GM19455 (cell line): ENCODE results near the gene MAP4K4.

ENCODE experiments used
- ATAC-seq: cut with Tn5 transposase; IDR thresholded peaks from one replicate; pipeline ENCODE4 v1.9.1; 2021; ENCODE audit not compliant: unreplicated experiment

The MAP4K4 gene

GRCh38 chr2:101788995-101789970, 91.8 kb downstream of the MAP4K4 start:
- no peak for ATAC-seq

- no peak for ATAC-seq
Observed at GRCh38 chr2:101790416-101790815, 92.9 kb downstream of the MAP4K4 start.

- ATAC-seq = no peak
Observed at GRCh38 chr2:101790857-101791256, 93.3 kb downstream of the MAP4K4 start.

GRCh38 chr2:101792208-101792607, 94.7 kb downstream of the MAP4K4 start:
- ATAC-seq = no peak

GRCh38 chr2:101793277-101793969, 95.9 kb downstream of the MAP4K4 start:
- ATAC-seq = no peak

- no peak for ATAC-seq
Observed at GRCh38 chr2:101794141-101794540, 96.6 kb downstream of the MAP4K4 start.

- no peak for ATAC-seq
Observed at GRCh38 chr2:101795033-101795432, 97.5 kb downstream of the MAP4K4 start.

- ATAC-seq = no peak
Observed at GRCh38 chr2:101796825-101797600, 99.5 kb downstream of the MAP4K4 start.

GRCh38 chr2:101801496-101801895, 104.0 kb downstream of the MAP4K4 start:
- no peak for ATAC-seq

GRCh38 chr2:101802329-101802728, 104.8 kb downstream of the MAP4K4 start:
- no peak for ATAC-seq

- ATAC-seq = no peak
Observed at GRCh38 chr2:101803128-101803527, 105.6 kb downstream of the MAP4K4 start.

- ATAC-seq = no peak
Observed at GRCh38 chr2:101803945-101804696, 106.6 kb downstream of the MAP4K4 start.

- ATAC-seq = no peak
Observed at GRCh38 chr2:101805152-101806088, 107.9 kb downstream of the MAP4K4 start.

GRCh38 chr2:101806123-101806522, 108.6 kb downstream of the MAP4K4 start:
- no peak for ATAC-seq

GRCh38 chr2:101806701-101807100, 109.2 kb downstream of the MAP4K4 start:
- no peak for ATAC-seq

- ATAC-seq = no peak
Observed at GRCh38 chr2:101807242-101807641, 109.7 kb downstream of the MAP4K4 start.

GRCh38 chr2:101808006-101808562, 110.6 kb downstream of the MAP4K4 start:
- ATAC-seq = no peak

- ATAC-seq = no peak
Observed at GRCh38 chr2:101809698-101810097, 112.2 kb downstream of the MAP4K4 start.
